Astrocyte of the spinal cord (primary cell): ENCODE measurements around the gene FADS2.

Experiments used
- DNase-seq: peaks from one replicate; pipeline ENCODE4 v3.0.0; 2011; ENCODE audit warnings: low read depth, low spot score
- H3K4me3 ChIP-seq: 2 replicates; pipeline ENCODE4 v1.5.1; 2011; ENCODE audit warnings: low read depth, mild to moderate bottlenecking, low read length, moderate library complexity
- in situ Hi-C: cut with HindIII; loops from 2 replicates; pipeline ENCODE4 v1.10.0; 2017; ENCODE audit warnings: low sequenced_read_pairs
- TF ChIP-seq, protein P1 (sequence below): IDR thresholded peaks from 2 replicates; pipeline ENCODE4 v1.5.1; 2012; ENCODE audit warnings: low read depth, mild to moderate bottlenecking, low read length, inconsistent platforms

The FADS2 gene

DNA sequence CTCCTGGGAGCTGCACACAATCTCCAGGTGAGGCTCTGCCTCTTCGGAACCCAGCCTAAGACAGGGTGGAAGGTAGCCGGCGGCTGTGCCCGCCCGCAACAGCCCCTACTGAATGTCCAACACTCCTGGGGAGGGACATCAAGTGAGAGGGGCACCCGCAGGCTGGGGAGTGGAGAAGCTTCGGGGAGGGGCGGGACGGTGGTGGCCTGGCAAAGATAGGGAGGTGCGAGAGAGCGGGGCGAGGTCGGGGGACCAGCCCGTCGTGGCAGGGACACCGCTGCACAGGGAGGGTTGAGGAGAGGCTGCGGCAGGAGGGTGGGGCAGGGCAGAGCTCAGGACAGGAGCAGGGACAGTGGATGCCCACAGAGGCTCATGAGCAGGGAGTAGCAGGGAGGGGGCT, 72.2 kb downstream of the FADS2 start:
- no peak for DNase-seq
- H3K4me3 ChIP-seq, result no peak overlapping the region

DNA sequence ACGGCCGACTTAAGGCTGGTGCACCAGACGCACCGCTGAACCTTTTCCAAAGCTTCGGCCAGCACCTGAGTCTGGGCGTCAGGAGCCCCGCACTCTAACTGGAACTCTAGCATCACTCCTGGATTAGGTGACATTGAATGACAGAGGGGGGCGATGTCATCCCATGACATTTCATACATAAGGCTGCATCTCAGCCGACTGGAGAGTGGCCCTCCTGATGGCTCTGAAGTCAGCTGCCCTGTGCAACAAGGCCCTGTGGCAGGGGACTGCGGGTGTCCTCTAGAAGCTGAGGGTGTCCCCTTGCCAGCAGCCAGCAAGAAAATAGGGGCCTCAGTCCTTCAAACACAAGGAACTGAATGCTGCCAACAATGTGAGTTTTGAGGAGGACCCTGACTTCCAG, 73.3 kb downstream of the FADS2 start:
- TF ChIP-seq, protein P1, sequence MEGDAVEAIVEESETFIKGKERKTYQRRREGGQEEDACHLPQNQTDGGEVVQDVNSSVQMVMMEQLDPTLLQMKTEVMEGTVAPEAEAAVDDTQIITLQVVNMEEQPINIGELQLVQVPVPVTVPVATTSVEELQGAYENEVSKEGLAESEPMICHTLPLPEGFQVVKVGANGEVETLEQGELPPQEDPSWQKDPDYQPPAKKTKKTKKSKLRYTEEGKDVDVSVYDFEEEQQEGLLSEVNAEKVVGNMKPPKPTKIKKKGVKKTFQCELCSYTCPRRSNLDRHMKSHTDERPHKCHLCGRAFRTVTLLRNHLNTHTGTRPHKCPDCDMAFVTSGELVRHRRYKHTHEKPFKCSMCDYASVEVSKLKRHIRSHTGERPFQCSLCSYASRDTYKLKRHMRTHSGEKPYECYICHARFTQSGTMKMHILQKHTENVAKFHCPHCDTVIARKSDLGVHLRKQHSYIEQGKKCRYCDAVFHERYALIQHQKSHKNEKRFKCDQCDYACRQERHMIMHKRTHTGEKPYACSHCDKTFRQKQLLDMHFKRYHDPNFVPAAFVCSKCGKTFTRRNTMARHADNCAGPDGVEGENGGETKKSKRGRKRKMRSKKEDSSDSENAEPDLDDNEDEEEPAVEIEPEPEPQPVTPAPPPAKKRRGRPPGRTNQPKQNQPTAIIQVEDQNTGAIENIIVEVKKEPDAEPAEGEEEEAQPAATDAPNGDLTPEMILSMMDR, result no peak
- H3K4me3 ChIP-seq, result no peak overlapping the region
- no peak for DNase-seq
- in situ Hi-C loops, result no loop called here

More for the DNA sequence above, 72.2 kb downstream of the FADS2 start:
- TF ChIP-seq, protein P1, result no peak
- in situ Hi-C loops, result no loop called here

GRCh38 chr11:61902313-61902712, 74.2 kb downstream of the FADS2 start:
- TF ChIP-seq, protein P1, result no peak
- no peak overlapping the region for H3K4me3 ChIP-seq
- DNase-seq, result no peak
- in situ Hi-C loops, result no loop called here

- TF ChIP-seq, protein P1, result no peak
- in situ Hi-C loops, result no loop called here
- H3K4me3 ChIP-seq, result no peak overlapping the region
- no peak for DNase-seq
These were observed 75.7 kb downstream of the FADS2 start for GRCh38 chr11:61903845-61904244.

DNA sequence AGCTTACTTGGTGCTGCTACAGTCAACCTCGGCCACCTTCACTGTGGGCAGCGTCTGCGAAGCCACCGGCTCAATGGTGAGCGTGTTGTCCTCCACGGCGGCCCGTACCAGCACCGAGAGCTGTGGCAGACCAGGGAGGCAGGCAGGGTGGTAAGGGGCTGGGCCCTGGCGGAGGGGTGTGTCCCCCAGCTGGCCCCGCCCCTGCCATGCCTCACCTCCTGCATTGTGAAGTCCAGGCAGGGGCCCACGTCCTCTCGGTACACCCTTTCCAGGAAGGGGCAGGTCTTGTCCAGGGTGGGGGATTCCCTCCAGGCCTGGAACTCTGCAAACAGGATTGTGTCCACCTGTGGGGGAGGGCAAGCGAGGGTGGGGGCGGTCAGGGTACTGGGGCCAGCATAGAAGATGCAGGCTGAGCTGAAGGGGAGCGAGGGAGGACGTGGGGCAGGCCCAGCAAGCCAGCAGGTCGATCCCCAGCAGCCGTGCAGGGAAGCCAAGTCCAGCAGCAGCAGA, 76.5 kb downstream of the FADS2 start:
- no peak for DNase-seq
- in situ Hi-C loops, result no loop called here
- H3K4me3 ChIP-seq, result no peak overlapping the region
- TF ChIP-seq, protein P1, result no peak

DNA sequence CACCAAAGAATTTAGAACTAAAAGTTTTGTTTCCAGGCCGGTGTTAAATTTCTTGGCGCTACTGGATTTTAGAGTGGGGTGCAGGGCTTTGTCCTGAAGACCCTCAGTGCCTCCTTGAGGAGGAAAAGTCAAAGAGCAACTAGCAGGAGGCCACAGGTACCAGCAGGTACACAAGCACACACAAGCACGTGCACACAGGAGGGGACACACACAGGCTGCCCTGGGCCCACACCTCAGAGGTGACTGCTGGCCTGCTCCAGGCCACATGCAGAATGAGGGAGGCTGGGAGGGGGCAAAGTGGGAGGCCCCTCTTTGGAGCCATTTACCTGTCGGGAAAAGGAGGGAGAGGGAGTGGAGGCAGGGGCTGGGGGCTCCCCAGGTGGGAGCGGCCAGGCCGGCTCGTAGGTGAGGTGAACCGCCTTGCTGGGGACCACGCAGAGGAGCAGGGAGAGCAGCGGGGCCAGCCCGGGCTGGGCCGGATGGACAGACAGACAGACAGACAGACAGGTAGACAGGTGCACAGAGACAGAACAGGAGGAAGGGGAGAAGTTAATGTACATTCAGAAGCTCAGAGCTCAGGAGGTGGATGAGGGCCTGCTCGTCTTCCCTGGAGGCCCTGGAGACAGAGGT, 77.1 kb downstream of the FADS2 start:
- in situ Hi-C loops, result no loop called here
- DNase-seq, result no peak
- TF ChIP-seq, protein P1, result no peak
- no peak overlapping the region for H3K4me3 ChIP-seq
